GM18861 (cell line): ENCODE measurements around the gene GPR4.
"Not testable (repeated sequence)": the region's sequence is repeated elsewhere in the genome, so short reads cannot be mapped to it uniquely, and the experiment has no call there.

ENCODE experiments used
- ATAC-seq: cut with Tn5 transposase; IDR thresholded peaks from one replicate; pipeline ENCODE4 v1.9.1; 2021; ENCODE audit not compliant: unreplicated experiment

Gene GPR4

DNA sequence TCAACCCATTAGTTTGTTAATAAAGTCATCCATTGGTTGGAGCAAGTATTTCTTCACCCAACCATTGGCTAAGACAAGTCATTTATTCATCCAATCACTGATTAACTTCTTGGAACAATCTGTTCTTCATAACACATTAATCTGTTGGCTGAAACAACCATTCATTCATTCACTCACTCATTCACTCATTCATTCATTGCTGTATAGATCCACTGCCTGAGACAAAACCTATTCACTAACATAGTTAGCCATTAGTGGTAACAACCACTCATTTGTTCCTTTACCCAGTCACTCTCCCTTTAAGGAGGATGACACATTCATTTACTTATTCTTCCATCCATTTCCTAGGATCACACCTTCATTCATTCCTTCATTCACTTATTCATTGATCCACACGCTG is 22.0 kb upstream of the GPR4 start:
- ATAC-seq = no peak

DNA sequence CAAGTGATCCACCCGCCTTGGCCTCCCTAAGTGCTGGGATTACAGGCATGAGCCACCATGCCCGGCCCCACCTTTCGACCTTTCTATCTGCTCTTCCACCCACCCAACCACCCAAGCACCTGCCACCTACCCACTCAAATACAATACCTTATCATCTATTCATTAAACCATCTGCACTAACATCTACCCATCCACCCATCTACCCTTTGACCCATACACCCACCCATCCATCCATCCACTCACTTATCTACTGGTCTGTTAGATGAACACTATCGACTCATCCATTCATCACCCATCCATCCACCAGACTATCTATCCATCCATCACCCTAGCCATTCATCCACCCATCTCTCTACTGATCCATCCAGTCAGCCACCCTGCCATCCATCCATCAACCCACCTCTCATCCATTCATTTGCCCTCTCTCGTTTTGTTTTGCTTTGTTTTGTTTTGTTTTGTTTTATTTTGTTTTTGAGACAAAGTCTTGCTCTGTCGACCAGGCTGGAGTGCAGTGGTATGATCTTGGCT is 20.0 kb upstream of the GPR4 start:
- no peak for ATAC-seq

- ATAC-seq = no peak
These were observed 19.4 kb upstream of the GPR4 start for GRCh38 chr19:45621389-45621788.

DNA sequence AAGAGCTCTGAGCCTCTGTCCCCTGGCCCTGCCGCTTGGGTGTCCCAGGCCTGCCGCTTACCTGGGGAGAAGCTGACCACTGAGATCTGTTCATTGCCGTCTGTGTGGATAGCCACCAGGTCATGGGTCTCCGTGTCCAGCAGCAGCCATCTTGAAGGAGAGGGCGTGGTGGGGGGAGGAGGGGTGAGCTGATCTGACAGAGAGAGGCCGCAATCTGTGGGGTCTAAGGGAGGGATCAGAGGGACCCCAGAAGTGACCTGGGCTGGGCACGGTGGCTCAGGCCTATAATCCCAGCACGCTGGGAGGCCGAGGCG is 14.6 kb upstream of the GPR4 start:
- no peak for ATAC-seq

DNA sequence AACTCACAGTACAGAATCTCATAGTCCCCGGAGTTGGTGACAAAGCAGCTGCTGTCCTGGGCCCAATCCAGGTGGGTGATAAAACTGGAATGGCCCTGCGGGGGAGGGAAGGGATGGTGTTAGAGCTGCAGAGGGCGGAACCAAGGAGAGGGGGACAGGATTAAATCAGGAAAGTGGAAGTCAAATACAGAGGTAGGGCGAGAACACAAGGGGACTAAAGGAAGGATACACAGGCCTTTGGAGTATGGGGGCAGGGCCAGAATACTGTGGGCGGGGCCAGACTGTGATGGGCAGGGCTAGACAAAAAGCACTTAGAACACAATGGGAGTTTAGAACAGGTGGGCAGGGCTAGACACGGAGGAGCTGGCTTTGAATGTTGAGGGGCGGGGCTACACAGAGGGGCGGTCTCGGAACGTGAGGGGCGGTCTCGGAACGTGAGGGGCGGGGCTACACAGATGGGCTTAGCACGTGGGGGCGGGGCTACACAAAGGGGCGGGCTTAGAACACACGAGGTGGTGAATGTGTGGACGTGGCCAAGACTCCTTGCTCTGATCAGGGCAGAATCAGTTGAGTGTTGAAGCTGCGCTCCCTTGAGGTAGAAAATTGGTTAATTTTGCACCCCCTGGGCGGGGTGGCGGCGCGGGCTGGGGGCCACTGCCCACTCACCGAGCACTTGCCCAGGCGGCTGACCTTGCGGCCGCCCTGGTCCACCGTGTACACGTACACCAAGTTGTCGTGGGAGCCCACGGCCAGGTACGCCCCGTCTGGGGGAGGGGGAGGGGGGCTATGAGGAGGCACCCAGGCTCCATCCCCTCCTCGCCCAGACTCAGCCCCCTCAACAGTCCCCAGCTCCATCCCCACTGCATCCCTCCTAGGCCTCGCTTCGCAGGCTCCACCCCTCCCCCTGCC is 14.0 kb upstream of the GPR4 start:
- no peak for ATAC-seq

GRCh38 chr19:45615056-45615455 is 13.0 kb upstream of the GPR4 start:
- not testable (repeated sequence) for ATAC-seq

DNA sequence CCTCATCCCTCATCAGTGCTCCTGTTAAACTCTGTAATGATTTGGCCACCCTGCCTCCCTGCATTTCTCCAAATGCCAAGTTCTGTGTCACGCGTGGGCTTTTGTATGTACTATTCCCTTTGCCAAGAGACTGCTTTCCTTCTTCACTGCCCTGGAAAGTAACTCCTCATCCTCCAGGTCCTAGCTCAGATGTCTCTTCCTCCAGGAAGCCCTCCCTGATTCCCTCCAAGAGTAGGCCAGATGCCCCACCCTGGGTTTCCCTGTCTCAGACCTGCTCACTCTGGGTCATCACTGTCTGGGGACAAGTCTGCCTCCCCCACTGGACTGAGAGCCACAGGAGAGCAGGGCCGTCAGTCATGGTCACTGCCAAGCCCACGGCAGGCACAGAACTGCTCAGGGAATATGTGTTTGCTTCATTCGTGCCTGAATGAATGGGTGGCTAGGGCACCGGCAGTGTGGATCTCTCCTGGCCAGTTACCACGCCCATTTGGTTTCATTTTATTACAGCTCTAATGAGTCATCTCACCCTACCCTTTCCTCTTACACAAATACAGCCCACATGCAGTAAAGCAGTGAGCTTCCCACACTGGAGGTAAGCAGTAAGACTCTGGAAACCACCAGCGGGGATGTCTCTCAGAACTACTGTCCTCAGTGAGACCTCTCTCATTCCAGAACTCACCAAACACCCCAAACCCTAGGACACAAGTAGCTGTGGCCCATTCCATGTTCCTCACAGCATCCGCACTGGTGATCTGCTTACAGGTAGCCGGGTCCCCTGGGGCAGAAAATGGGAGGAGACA is 12.1 kb upstream of the GPR4 start:
- peak; percentile 56 for ATAC-seq

GRCh38 chr19:45608948-45609347 is 6.9 kb upstream of the GPR4 start:
- no peak for ATAC-seq

DNA sequence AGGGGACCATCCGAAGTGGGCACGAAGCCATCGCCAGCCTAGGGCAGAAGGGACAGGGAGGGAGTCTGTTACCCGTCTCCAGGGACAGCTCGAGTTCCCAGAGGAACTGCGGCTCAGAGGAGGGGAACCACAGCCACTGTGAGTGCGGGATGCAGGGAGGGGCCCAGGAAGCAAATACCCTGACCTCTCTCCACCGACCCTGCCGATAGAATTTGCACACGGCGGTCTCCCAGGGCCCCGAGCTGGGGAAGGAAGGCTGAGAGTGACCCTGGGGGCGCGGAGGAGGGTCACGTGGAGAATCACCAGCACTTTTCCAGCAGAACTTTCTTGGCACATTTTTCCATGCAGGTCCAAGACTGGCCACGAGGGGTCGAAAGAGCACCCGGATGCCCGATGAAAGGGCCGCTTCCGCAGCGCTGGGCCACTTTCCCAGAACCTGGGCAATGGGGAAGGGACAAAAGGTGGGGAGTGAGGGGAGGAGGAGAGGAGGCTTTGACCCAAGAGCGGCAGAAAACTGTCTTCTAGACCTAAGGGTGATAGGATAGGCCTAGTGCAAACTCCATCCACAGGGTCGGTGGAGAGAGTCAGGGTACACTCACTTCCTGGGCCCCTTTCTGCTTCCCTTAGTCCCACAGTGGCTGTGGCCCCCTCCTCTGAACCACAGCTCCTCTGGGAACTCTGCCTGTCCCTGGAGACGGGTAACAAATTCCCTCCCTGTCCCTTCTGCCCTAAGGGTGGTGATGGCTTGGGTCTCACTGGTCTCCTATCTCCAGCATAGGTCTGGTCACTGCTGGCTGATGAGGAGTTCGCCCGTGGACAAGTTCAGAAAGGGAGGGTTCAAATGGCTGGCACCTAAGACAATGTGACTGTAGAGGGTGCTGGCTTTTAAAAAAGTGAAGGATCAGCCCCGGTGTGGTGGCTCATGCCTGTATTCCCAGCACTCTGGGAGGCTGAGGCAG is 5.3 kb upstream of the GPR4 start:
- no peak for ATAC-seq

- ATAC-seq = no peak
These were observed 897 bp downstream of the GPR4 start for GRCh38 chr19:45601115-45601514.

GRCh38 chr19:45600340-45600885 is 1.6 kb downstream of the GPR4 start:
- ATAC-seq = no peak

DNA sequence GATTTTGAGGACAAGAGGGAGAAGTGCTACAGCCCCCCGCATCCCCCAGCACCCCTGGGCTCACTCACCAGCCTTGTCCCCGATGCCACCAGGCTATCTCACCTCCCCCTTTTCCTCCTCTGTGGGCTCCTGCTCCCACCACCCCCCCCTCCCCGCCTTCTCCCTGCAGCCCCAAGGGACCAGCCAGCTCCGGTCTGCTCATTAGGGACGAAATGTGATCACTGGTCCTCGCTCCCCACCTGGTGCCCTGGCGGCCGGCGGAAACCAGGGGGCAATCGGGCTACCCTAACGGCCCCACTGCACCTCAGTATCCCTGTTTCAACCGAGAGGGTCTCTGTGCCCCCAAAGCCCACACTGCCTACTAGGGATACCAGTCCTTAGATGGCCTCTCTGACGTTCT is 2.7 kb downstream of the GPR4 start:
- no peak for ATAC-seq

GRCh38 chr19:45598267-45599001 is 3.6 kb downstream of the GPR4 start:
- no peak for ATAC-seq

GRCh38 chr19:45597425-45598111 is 4.4 kb downstream of the GPR4 start:
- ATAC-seq = no peak

GRCh38 chr19:45595814-45596213 is 6.2 kb downstream of the GPR4 start:
- no peak for ATAC-seq

- ATAC-seq = no peak
These were observed 8.5 kb downstream of the GPR4 start for GRCh38 chr19:45593520-45593919.

GRCh38 chr19:45592366-45592765 is 9.6 kb downstream of the GPR4 start:
- ATAC-seq = no peak

DNA sequence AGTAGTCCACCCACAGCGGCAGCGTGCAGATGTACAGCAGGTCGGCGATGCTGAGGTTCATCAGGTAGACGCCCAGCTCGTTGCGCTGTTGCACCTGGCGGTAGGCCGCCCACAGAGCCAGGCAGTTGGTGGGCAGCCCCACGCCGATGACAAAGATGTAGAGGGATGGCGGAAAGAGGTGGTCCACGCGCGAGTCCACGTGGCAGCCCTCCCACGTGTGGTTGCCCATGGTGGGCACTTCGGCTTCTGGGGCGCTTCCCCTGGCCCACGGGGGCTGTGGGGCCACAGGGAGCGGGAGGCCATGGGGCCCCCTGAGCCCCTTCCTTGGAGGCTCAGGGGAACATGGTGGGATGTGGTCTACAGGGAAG is 10.4 kb downstream of the GPR4 start:
- ATAC-seq = no peak

DNA sequence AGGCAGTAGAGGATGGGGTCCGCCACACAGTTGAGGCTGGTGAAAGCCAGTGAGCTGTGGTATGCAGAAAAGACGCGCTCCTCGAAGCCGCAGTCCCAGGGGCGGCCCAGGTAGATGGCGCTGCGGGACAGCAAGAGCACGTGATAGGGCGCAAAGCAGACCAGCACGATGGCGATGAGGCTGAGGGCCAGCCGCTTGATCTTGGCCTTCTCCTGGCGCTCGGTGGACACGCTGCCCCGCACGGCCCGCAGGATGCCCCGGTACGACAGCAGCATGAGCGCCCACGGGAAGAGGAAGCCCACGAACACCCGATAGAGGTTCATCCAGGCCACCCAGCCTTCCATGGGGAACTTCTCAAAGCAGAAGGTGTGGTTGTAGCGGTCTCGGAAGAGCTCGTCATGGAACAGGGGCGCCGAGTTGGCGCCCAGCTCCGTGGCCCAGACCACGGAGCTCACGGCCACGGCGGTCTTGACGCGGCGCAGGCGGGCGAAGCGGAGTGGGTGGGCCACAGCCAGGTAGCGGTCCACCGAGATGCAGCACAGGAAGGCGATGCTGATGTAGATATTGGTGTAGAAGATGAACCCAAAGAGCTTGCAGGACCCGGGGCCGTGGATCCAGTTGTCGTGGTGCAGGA is 10.9 kb downstream of the GPR4 start:
- no peak for ATAC-seq
